Tibial artery (tissue), 4 donors: ENCODE measurements around the gene PSAPL1.

Experiments
- DNase-seq, 2 donors: peaks; one replicate each; pipeline ENCODE4 v3.0.0-alpha.2; 2019
- H3K27ac ChIP-seq, 2 donors: fragments of 200-600 bp; sonication (generic) in 1 of 2; 1 replicate in 1 of 2; 2 replicates in 1 of 2; pipeline ENCODE4 v1.5.1; 2018 to 2019; ENCODE audit warnings: mild to moderate bottlenecking in 1 of 2
- H3K27me3 ChIP-seq, 2 donors: fragments of 200-600 bp; sonication (generic) in 1 of 2; one replicate each; pipeline versions ENCODE4 v1.5.1 to v1.6.0; 2016 to 2019
- H3K36me3 ChIP-seq, 3 donors: fragments of 200-600 bp; sonication (generic) in 2 of 3; one replicate each; pipeline ENCODE4 v1.5.1; 2016 to 2019; ENCODE audit warnings: mild to moderate bottlenecking in 2 of 3
- H3K4me1 ChIP-seq, 4 donors: fragments of 200-600 bp; sonication (generic) in 2 of 4; 1 replicate in 3 of 4; 2 replicates in 1 of 4; pipeline ENCODE4 v1.5.1; 2016 to 2019
- H3K4me3 ChIP-seq, 2 donors: fragments of 200-600 bp; sonication (generic) in 1 of 2; 1 replicate in 1 of 2; 2 replicates in 1 of 2; pipeline ENCODE4 v1.5.1; 2018 to 2019; ENCODE audit warnings: mild to moderate bottlenecking in 2 of 2
- H3K9me3 ChIP-seq, 3 donors: fragments of 200-600 bp; sonication (generic) in 1 of 3; one replicate each; pipeline ENCODE4 v1.5.1; 2016 to 2019
- intact Hi-C: fragments of 100-400 bp; cut with DNase I; formaldehyde crosslinking; loops from one replicate; pipeline ENCODE4 v1.15.0; 2023; ENCODE audit warnings: low total_unique reads
- TF ChIP-seq, protein P1 (sequence below), 2 experiments: fragments of 200-600 bp in 1 of 2; fragments of 450-650 bp in 1 of 2; IDR thresholded peaks; one replicate each; pipeline ENCODE4 v1.5.1; 2017 to 2019; ENCODE audit warnings: antibody characterized with exemption in 2 of 2, mild to moderate bottlenecking in 1 of 2, moderate library complexity in 1 of 2

PSAPL1 gene

DNA sequence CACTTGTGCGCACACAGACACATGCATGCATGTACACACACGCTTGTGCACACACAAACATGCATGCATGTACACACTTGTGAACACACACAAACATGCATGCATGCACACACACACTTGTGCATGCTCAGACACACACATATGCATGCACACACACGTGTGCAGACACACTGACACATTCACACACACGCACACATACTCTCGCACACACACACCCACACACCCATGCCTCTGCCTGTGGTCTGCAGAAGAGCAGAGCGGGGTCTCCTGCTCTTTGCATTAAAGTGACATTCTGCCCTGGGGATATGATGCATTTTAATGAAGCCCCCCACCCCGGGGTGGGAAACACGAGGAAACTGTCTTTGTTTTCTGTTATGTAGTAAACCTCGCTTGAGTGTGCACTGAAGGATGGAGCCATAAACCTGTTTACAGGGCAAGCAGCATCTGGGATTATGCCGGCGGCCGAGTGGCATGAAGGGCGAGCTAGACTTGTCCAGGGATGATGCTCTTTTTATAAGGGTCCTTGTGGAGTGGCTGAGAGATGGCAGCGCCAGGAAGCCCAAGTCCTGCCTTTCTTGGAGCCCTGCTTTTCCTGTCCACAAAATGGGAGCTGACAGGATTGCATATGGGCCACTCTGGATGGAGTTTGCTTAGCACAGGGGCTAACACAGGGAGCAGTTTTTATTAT is 17.8 kb downstream of the PSAPL1 start:
- H3K4me1 ChIP-seq = peaks cover 0 to 4% (median 0%) of the 10 kb centered on the region in 4 donors
- no peaks in the 10 kb centered on the region for H3K27me3 ChIP-seq
- TF ChIP-seq, protein P1, sequence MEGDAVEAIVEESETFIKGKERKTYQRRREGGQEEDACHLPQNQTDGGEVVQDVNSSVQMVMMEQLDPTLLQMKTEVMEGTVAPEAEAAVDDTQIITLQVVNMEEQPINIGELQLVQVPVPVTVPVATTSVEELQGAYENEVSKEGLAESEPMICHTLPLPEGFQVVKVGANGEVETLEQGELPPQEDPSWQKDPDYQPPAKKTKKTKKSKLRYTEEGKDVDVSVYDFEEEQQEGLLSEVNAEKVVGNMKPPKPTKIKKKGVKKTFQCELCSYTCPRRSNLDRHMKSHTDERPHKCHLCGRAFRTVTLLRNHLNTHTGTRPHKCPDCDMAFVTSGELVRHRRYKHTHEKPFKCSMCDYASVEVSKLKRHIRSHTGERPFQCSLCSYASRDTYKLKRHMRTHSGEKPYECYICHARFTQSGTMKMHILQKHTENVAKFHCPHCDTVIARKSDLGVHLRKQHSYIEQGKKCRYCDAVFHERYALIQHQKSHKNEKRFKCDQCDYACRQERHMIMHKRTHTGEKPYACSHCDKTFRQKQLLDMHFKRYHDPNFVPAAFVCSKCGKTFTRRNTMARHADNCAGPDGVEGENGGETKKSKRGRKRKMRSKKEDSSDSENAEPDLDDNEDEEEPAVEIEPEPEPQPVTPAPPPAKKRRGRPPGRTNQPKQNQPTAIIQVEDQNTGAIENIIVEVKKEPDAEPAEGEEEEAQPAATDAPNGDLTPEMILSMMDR (IDR thresholded peaks at IDR 0.05) = no peak
- no peaks in the 10 kb centered on the region for H3K36me3 ChIP-seq
- H3K4me3 ChIP-seq = no peak overlapping the region
- DNase-seq = peak in 1 of 2 donors; percentile 10
- no peaks in the 10 kb centered on the region for H3K9me3 ChIP-seq
- H3K27ac ChIP-seq = no peak overlapping the region
- intact Hi-C loops = no loop called here

DNA sequence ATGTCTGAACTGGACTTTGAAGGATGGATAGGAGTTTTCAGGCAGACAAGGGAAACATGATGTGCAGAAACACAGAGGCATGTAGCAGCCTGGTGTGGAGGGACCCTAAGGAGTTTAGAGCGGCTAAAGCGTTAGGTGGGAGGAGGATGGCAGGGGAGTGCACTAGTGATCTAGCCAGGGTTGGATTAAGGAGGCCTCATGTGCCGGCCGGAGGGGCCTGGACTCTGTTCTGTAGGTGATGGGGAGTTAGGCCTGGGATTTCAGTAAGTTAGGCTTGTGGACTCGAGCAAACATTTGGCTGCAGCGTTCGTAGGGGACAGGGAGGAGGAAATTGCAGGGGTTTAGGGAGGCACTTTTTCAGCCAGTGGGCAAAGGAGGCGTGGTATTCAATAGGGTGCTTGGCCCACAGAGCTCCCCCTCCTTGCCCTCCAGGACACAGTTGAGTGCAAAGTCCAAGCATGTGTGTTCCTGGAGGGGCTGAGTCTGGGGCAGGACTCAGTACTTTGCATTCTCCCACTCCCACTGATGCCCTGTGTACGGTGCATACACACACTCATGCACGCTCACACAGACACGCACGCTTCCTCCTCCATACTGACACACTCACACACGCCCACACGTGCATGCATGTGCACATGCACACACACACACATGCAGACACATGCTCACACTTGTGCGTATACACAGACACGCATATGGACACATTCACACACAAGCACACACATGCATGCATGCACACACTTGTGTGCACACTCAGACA is 18.6 kb downstream of the PSAPL1 start:
- Histone ChIP-seq H3K4me1 (peaks cover 0 to 11% (median 0%) of the 10 kb centered on the region in 4 donors), H3K27ac (no peak overlapping the region), H3K27me3 (no peaks in the 10 kb centered on the region), H3K4me3 (no peak overlapping the region), H3K9me3 (no peaks in the 10 kb centered on the region), H3K36me3 (no peaks in the 10 kb centered on the region)
- TF ChIP-seq, protein P1 (IDR thresholded peaks at IDR 0.05) = no peak
- intact Hi-C loops = no loop called here
- DNase-seq = peak; percentile 7 to 41

DNA sequence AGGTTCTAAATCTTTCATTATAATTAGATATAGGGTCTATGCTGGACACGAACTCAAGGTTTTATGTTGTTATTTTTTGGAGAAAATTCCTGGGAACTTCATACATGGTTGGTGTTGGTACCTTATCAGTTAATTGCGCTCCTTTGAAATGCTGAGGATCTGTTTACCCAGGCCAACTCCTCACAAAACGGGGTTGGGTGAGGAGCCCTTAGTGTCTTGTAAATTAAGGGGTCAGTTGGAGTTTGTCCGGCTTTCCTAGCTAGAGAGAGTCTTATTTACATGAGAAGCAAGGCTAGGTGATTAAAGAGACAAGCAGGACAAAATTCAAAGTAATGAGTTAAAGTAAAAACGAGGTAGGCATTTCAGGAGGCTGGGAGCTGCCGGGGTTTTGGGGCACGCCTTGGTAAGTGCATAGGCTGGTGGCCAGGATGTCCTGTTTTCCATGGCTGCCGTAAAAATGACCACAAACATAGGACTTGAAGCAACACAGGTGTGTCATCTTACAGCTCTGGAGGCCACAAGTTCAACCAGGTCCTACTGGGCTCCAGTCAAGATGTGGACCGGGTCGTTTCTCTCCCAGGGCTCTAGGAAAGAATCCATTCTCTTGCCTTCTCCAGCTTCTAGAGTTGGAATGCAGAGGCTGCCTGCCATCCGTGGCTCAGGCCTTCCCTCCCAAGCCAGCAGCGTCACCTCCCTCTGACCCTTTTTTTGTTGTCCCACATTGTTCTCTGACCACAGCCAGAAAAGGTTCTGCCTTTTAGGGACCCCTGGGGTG is 19.8 kb downstream of the PSAPL1 start:
- TF ChIP-seq, protein P1 (IDR thresholded peaks at IDR 0.05) = no peak
- no peaks in the 10 kb centered on the region for H3K9me3 ChIP-seq

DNA sequence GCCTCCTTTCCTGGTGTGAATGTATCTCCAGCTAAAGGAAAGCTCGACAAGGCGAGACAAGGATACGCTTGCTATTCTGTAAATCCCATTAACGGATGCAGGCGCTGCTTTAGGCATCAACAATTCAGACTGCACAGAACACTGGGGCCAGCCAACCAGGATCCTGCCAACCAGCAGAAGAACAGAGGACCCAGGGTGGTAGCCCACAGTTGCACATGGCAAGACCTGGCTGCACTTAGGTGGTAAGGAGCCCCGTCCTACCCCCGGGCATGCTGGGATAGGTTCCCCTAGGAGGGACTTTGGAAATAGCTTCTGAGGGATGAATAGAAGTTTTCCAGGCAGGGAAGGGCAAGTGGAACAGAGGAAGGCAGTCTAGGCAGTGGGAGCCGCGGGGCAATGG is 20.7 kb downstream of the PSAPL1 start:
- TF ChIP-seq, protein P1 (IDR thresholded peaks at IDR 0.05) = no peak
- Histone ChIP-seq H3K4me1 (peaks cover 0 to 21% (median 0%) of the 10 kb centered on the region in 4 donors), H3K27me3 (no peaks in the 10 kb centered on the region), H3K4me3 (no peak overlapping the region), H3K36me3 (no peaks in the 10 kb centered on the region), H3K27ac (no peak overlapping the region), H3K9me3 (peaks cover 0 to 7% (median 3%) of the 10 kb centered on the region in 3 donors)
- intact Hi-C loops = no loop called here
- DNase-seq = peak in 1 of 2 donors; percentile 4

More for the DNA sequence above, 19.8 kb downstream of the PSAPL1 start:
- Histone ChIP-seq H3K36me3 (no peaks in the 10 kb centered on the region), H3K4me1 (peaks cover 0 to 21% (median 0%) of the 10 kb centered on the region in 4 donors), H3K27me3 (no peaks in the 10 kb centered on the region), H3K4me3 (no peak overlapping the region), H3K27ac (no peak overlapping the region)
- DNase-seq = peak; percentile 0 to 39
- intact Hi-C loops = no loop called here

DNA sequence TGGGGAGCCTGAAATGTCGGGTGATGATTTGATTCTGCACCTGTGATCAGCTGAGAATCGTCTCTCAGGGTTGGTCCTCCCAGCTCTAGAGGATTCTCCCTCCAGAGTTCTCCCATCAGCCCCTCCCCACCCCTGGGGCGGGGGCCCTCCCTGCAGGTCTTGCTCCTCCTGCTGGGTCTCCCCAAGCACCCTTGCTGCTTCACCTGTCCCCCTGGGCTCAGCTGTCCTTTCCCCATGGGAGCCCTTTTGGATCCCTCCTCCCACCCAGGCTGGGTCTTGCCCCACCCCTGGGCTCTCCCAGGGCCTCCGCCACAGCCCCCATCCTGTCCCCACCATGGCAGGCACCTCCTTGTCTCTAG is 22.2 kb downstream of the PSAPL1 start:
- Histone ChIP-seq H3K4me1 (peaks cover 0 to 21% (median 0%) of the 10 kb centered on the region in 4 donors), H3K27me3 (no peaks in the 10 kb centered on the region), H3K27ac (no peak overlapping the region), H3K36me3 (no peaks in the 10 kb centered on the region), H3K9me3 (peaks cover 0 to 19% (median 13%) of the 10 kb centered on the region in 3 donors), H3K4me3 (no peak overlapping the region)
- peak; percentile 1 to 32 for DNase-seq
- intact Hi-C loops = no loop called here
- TF ChIP-seq, protein P1 (IDR thresholded peaks at IDR 0.05) = no peak
